Loucy (cell line): Measurements from ENCODE around the gene CRABP1.

Source experiments
- H2AFZ ChIP-seq: fragments of 200-600 bp; sonication (generic); 2 replicates; pipeline ENCODE4 v1.6.0; 2016; ENCODE audit warnings: antibody characterized with exemption, mild to moderate bottlenecking, low read length, moderate library complexity
- H3F3A ChIP-seq: fragments of 200-600 bp; 2 replicates; pipeline ENCODE4 v1.6.0; 2016; ENCODE audit warnings: antibody characterized with exemption, low read depth, mild to moderate bottlenecking
- H3K27me3 ChIP-seq: fragments of 200-600 bp; sonication (generic); 2 replicates; pipeline ENCODE4 v1.6.1; 2014; ENCODE audit warnings: low read length, mild to moderate bottlenecking; ENCODE audit not compliant: insufficient read depth, poor library complexity, severe bottlenecking
- H3K36me3 ChIP-seq: fragments of 200-600 bp; sonication (generic); 2 replicates; pipeline ENCODE4 v1.6.1; 2016; ENCODE audit warnings: low read length; ENCODE audit not compliant: insufficient read depth
- H3K4me1 ChIP-seq: fragments of 200-600 bp; sonication (generic); 2 replicates; pipeline ENCODE4 v1.5.1; 2014; ENCODE audit warnings: low read length, mild to moderate bottlenecking; ENCODE audit not compliant: insufficient read depth, poor library complexity, severe bottlenecking
- H3K4me2 ChIP-seq: fragments of 200-600 bp; sonication (generic); 2 replicates; pipeline ENCODE4 v1.6.0; 2014; ENCODE audit warnings: antibody characterized with exemption, low read length, low read depth, mild to moderate bottlenecking; ENCODE audit not compliant: poor library complexity, severe bottlenecking
- H3K4me3 ChIP-seq: fragments of 200-600 bp; sonication (generic); 2 replicates; pipeline ENCODE4 v1.5.1; 2014; ENCODE audit warnings: low read length, mild to moderate bottlenecking, mixed read lengths; ENCODE audit not compliant: poor library complexity, severe bottlenecking
- H3K79me2 ChIP-seq: fragments of 200-600 bp; sonication (generic); 2 replicates; pipeline ENCODE4 v1.6.1; 2014; ENCODE audit warnings: low read length; ENCODE audit not compliant: insufficient read depth
- H3K9ac ChIP-seq: fragments of 200-600 bp; sonication (generic); 2 replicates; pipeline ENCODE4 v1.6.0; 2014; ENCODE audit warnings: mild to moderate bottlenecking, low read depth, low read length, moderate library complexity; ENCODE audit not compliant: poor library complexity, severe bottlenecking
- H3K9me2 ChIP-seq: fragments of 200-600 bp; sonication (generic); replicated peaks from 2 replicates; pipeline ENCODE4 v1.6.1; 2016; ENCODE audit warnings: low read depth, low read length, mixed read lengths
- H3K9me3 ChIP-seq: fragments of 200-600 bp; sonication (generic); 2 replicates; pipeline ENCODE4 v1.6.1; 2014; ENCODE audit warnings: mild to moderate bottlenecking, antibody characterized with exemption, low read length, low read depth; ENCODE audit not compliant: insufficient read depth
- H4K20me1 ChIP-seq: fragments of 200-600 bp; sonication (generic); 2 replicates; pipeline ENCODE4 v1.6.0; 2014; ENCODE audit warnings: antibody characterized with exemption, low read length, mild to moderate bottlenecking; ENCODE audit not compliant: insufficient read depth, poor library complexity, severe bottlenecking
- EZH2phosphoT487 ChIP-seq: fragments of 200-600 bp; IDR thresholded peaks from 2 replicates; pipeline ENCODE4 v1.6.1; 2018; ENCODE audit warnings: antibody characterized with exemption, mild to moderate bottlenecking, moderate library complexity, borderline replicate concordance
- TF ChIP-seq, protein P1 (sequence below): fragments of 200-600 bp; sonication (generic); conservative IDR thresholded peaks from 2 replicates; pipeline ENCODE4 v1.5.1; 2014; ENCODE audit warnings: mild to moderate bottlenecking, antibody characterized with exemption, low read length

CRABP1 gene

DNA sequence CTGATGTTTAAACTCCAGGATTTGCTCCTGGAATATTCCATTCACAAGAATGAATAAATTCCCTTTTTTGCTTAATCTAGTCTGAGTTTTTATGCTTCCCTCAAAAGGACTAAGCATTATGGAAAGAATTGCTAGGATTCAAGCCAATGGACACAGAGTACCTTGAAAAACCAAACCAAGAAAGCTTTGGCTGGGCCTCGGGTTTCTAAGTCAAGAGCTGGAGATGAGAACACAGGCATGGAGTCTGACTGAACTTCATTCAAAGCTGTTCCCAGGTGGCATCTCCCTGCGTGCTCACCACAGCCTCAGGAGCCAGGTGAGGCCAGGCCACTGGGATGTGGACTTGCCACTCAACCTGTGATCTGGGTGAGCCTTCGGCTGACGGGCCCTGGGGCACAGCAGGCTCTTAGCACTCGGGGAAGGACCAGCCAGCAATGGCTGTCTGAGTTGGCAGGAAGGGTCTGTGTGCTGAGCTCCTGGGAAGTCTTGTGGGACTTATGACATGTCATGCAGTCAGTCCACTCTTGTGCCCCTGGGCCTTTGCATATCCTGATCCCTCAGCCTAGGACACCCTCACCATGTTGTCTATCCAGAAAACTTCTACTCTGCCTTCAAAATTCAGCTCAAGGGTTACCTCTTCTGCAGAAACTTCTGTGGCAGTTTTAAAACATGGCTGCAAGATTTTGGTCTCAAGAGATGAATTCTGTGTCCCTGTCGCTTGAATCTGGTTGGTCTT, 21.8 kb downstream of the CRABP1 start:
- H3F3A ChIP-seq = no peaks in the 10 kb centered on the region
- no peak overlapping the region for H3K4me3 ChIP-seq
- no peaks in the 10 kb centered on the region for H4K20me1 ChIP-seq
- no peaks in the 10 kb centered on the region for H3K36me3 ChIP-seq
- no peaks in the 10 kb centered on the region for H3K27me3 ChIP-seq
- TF ChIP-seq, protein P1, sequence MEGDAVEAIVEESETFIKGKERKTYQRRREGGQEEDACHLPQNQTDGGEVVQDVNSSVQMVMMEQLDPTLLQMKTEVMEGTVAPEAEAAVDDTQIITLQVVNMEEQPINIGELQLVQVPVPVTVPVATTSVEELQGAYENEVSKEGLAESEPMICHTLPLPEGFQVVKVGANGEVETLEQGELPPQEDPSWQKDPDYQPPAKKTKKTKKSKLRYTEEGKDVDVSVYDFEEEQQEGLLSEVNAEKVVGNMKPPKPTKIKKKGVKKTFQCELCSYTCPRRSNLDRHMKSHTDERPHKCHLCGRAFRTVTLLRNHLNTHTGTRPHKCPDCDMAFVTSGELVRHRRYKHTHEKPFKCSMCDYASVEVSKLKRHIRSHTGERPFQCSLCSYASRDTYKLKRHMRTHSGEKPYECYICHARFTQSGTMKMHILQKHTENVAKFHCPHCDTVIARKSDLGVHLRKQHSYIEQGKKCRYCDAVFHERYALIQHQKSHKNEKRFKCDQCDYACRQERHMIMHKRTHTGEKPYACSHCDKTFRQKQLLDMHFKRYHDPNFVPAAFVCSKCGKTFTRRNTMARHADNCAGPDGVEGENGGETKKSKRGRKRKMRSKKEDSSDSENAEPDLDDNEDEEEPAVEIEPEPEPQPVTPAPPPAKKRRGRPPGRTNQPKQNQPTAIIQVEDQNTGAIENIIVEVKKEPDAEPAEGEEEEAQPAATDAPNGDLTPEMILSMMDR = no peak
- TF ChIP-seq EZH2phosphoT487 = no peak
- H3K79me2 ChIP-seq = no peaks in the 10 kb centered on the region
- no peak overlapping the region for H3K9ac ChIP-seq
- H3K9me3 ChIP-seq = no peaks in the 10 kb centered on the region
- no peaks in the 10 kb centered on the region for H3K9me2 ChIP-seq
- H3K4me2 ChIP-seq = no peak overlapping the region
- H2AFZ ChIP-seq = no peak overlapping the region
- H3K4me1 ChIP-seq = peaks cover 4% of the 10 kb centered on the region

GRCh38 chr15:78362716-78363380, 22.7 kb downstream of the CRABP1 start:
- no peak for TF ChIP-seq EZH2phosphoT487
- TF ChIP-seq, protein P1 = no peak
- no peaks in the 10 kb centered on the region for H3K79me2 ChIP-seq
- no peak overlapping the region for H3K4me3 ChIP-seq
- no peaks in the 10 kb centered on the region for H3F3A ChIP-seq
- H3K9me2 ChIP-seq = no peaks in the 10 kb centered on the region
- no peak overlapping the region for H3K9ac ChIP-seq
- H3K4me2 ChIP-seq = no peak overlapping the region
- H3K27me3 ChIP-seq = no peaks in the 10 kb centered on the region
- H4K20me1 ChIP-seq = no peaks in the 10 kb centered on the region
- H3K9me3 ChIP-seq = no peaks in the 10 kb centered on the region
- H3K36me3 ChIP-seq = no peaks in the 10 kb centered on the region
- no peak overlapping the region for H2AFZ ChIP-seq
- H3K4me1 ChIP-seq = peaks cover 4% of the 10 kb centered on the region

- no peaks in the 10 kb centered on the region for H3K36me3 ChIP-seq
- H3K4me1 ChIP-seq = peaks cover 4% of the 10 kb centered on the region
- H3K9me3 ChIP-seq = no peaks in the 10 kb centered on the region
Observed at GRCh38 chr15:78363381-78363734, 23.2 kb downstream of the CRABP1 start.

More at GRCh38 chr15:78363381-78363734, 23.2 kb downstream of the CRABP1 start:
- H3K27me3 ChIP-seq = no peaks in the 10 kb centered on the region
- H4K20me1 ChIP-seq = no peaks in the 10 kb centered on the region
- H2AFZ ChIP-seq = no peak overlapping the region
- H3K4me2 ChIP-seq = no peak overlapping the region
- no peaks in the 10 kb centered on the region for H3K9me2 ChIP-seq
- no peaks in the 10 kb centered on the region for H3F3A ChIP-seq
- no peak overlapping the region for H3K4me3 ChIP-seq
- H3K79me2 ChIP-seq = no peaks in the 10 kb centered on the region
- TF ChIP-seq, protein P1 = no peak
- TF ChIP-seq EZH2phosphoT487 = no peak
- H3K9ac ChIP-seq = no peak overlapping the region
